Activated naive CD8-positive, alpha-beta T cell treated with anti-CD3 and anti-CD28 coated beads, Interleukin-2, amount 50 U/mL, for 16 hours (primary cell): ENCODE measurements around the gene ATXN3L.
"Not testable (repeated sequence)": the region's sequence is repeated elsewhere in the genome, so short reads cannot be mapped to it uniquely, and the experiment has no call there.

Experiments used
- DNase-seq: peaks from one replicate; pipeline ENCODE4 v3.0.0-alpha.2; 2020; ENCODE audit warnings: low read depth, low spot score

Gene ATXN3L

DNA sequence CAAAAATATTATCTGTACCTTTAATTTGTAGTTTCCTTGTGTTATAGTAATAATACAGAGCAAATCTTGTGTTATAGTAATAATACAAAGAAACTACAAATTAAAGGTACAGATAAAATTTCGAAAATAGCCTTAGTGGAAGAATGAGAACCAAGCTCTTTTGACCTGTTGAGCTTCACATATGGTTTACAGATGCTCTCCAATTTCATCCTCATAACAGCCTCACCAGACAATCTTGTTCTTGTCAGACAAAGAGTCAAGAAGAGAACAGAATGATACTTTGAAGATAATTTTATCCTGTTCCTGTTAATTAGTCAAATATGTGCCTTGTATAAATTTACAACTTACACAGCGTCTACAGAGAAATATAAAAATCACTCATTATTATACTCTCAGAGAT is 12.8 kb downstream of the ATXN3L start:
- no peak for DNase-seq

DNA sequence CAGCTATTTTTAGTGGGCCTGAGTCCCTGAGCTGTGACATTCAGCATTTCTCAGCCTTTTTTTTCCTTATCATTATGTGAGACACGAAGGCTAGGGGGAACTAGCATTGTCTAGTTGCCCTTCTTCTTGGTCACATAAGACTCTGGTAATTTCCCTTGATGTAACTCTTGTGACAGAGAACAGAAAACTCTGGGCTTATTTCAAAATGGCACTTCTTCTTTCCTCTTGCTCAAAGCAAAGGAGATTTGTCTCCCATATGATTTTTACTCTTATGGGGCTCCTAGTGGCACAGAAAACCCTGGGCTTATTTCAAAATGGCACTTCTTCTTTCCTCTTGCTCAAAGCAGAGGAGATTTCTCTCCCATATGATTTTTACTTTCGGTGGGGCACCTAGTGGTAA is 14.7 kb downstream of the ATXN3L start:
- no peak for DNase-seq

DNA sequence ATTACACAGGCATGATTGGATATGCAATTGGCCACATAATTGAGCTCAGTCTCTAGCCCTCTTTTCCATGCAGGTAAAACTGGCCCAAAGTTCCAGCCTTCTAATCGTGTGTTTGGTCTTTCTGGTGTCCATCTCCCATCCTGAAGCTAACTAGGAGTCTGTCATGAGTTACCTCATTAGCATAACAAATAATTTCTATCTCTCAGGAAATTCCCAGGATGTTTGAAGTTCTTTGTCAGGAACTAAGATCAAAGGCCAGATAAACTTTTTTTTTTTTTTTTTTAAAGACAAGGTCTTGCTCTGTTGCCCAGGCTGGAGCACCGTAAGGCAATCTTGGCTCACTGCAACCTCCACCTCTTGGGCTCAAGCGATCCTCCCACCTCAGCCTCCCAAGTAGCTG is 15.8 kb downstream of the ATXN3L start:
- DNase-seq, result no peak

DNA sequence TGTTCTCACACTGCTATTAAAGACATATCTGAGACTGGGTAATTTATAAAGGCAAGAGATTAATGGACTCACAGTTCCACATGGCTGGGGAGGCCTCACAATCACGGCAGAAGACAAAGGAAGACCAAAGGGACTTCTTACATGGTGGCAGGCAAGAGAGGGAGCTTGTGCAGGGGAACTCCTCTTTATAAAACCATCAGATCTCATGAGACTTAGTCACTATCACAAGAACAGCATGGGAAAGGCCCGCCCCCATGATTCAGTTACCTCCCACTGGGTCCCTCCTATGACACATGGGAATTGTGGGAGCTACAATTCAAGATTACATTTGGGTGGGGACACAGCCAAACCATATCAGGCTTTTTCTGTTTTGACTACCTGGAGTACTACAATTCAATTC is 16.6 kb downstream of the ATXN3L start:
- DNase-seq, result not testable (repeated sequence)

DNA sequence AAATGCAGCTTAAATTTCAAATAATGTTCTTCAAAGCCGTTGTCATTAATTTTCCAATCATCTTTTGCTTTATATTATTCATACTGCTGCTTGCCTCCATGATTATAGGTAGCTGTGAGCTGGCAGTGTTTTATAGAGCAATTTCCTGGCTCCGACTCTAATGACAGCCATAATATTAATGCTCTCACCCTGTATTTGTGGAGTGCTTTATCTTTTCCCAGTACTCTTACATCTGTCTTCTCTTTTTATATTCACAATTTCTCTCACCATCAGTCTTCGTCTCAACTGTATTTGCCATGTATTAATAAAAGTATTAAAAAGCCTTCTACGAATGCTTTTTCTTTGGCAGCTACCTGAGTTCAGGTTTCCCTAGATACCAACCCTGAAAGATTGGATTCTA is 21.0 kb downstream of the ATXN3L start:
- no peak for DNase-seq

DNA sequence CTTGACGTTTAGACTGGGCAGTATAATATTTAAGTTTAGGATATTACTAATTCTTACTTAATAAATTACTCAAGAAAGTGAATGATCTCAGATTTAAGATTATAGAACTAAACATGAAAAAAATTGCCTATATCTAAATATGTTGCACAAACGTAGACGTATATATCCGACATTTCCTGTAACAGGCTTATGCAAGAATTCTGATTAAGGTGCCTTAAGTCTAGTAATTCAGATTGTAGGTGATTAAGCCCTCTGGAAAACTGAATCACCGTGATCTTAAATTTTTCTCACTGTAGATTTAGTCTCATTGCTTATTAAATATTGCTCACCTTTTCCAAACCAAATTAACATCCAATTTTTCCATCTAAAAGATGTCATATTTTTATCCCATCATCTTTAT is 24.0 kb downstream of the ATXN3L start:
- DNase-seq, result no peak

DNA sequence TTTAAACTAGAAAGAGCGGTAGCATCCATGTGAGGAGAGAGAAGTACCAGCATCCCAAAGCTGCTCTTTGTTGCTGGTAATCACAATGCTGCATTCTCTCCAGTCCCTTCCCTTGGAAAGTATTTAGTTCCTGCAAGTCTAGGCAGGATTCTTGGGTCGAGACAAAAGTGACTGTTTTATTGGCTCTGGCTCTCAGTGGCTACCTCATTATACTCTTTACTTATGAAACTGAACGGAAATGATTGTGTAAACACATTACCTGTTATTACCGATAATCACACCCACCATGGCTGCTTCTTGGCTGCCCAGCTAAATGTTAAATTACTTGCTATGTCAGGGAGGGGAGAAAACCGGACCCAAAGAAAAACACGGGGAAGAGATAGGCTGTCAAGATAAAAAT is 26.2 kb downstream of the ATXN3L start:
- no peak for DNase-seq

DNA sequence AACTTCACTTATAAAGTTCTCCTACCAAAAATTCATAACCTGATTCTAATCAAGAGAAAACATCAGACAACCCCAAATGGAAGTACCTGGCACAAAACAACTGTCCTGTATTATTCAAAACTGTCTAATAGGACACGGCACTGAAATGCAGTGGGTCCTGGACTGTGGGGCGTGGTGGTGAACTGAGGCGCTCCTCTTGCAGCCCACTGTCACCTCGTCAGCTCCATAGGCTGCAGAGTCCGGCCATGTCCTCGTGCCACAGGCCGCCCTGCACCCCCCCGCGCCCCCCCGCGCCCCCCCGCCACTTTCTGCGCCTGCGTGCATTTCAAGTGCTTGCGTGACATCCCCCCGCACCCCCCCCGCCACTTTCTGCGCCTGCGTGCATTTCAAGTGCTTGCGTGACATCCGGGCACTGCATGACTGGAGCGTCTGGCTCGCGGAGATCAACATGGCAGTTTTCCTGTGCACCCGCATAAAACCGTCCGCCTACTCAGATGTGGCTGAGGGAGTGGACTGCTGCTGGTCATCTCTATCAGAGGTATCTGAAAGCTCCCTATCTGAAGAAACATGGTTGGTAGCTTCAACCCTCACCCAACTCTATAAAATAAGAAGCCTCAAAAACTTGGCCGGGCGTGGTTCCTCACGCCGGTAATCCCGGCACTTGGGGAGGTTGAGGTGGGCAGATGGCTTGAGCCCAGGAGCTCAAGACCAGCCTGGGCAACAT is 28.8 kb downstream of the ATXN3L start:
- DNase-seq, result no peak

DNA sequence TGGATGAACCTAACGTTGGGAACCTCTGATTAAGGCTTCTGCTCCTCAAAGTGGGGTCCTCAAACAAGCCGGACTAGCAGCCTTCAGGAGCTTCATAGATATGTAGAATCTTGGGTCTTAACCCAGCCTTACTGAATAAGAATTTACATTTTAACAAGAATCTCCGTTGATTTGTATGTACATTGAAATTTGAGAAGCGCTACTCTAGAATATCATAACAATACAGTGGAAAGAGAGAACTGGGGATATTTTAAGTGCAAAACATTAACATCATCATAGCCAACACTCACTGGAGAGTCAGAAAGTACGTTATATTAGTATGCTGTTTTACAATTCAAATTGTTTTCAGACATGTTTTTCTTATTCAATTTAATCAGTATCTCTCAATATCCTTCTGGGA is 31.2 kb downstream of the ATXN3L start:
- DNase-seq, result no peak

DNA sequence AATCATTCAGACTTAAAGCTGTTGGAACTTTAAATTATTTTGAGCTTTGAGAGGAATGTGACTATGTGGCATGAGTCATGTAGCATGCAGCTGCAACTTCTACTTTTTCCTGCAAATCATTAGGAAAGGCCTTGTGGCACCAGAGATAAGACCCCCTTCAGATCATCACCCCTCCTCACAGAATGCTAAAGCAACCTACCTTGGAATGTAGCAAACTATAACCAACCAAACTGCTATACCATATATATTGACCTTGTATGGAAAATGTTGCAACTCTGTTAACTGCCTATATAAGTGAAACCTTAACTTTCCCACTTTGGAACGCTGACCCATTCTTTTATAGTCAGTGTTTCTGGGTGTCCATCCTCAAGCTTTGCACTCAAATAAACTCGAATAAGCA is 32.0 kb downstream of the ATXN3L start:
- DNase-seq, result no peak

DNA sequence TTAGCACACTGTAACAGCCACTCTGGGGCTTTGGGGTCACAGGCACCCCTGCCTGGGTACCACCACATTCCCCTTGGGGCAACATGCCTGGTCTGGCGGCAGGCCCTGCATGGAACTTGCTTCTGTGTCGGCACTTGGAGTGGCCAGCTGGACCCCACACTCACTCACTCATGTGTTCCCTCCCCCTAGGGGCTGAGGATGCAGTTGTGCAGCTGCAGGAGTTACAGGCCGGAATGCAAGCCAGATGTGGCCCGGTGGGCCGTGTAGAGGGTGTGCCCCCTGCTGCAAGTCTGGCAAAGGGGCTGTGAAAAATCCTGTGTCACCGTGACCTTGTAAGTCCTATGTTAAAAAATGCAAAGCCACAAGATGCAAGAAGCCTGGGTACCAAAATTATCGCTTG is 34.2 kb downstream of the ATXN3L start:
- DNase-seq, result no peak

DNA sequence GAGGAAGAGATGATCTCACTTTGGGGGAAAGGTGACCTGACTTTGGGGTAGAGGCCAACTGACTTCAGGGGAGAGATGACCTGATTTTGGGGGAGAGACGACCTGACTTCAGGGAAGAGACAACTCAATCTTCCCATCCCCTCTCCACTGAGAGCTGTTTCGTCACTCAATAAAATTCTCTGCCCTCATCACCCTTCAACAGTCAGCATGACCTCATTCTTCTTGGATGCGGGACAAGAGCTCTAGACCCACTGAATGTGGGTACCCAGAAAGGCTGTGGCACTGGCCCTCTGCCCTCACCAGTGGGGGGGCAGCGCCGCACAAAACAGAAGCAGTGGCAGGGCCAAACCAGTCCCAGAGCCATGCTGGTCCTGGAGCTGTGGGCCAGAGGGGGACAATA is 34.6 kb downstream of the ATXN3L start:
- no peak for DNase-seq

DNA sequence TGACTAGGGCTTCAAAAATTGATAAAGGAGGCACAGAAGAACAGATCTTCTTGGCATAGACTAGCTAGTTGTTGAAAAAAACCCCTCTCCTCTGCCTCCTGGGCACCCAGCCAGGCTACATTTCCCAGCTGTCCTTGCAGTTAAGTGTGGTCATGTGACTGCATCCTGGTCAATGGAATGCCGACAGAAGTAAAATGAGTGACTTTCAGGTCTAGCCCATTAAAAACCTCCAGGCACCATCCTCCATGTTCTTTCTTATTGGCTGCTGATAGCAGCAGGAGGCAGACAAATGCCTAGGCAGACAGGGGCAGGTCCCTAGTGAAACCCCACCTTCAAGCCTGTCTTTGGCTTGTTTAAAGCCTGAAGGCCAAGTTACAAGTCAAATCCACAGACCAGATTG is 35.3 kb downstream of the ATXN3L start:
- no peak for DNase-seq

DNA sequence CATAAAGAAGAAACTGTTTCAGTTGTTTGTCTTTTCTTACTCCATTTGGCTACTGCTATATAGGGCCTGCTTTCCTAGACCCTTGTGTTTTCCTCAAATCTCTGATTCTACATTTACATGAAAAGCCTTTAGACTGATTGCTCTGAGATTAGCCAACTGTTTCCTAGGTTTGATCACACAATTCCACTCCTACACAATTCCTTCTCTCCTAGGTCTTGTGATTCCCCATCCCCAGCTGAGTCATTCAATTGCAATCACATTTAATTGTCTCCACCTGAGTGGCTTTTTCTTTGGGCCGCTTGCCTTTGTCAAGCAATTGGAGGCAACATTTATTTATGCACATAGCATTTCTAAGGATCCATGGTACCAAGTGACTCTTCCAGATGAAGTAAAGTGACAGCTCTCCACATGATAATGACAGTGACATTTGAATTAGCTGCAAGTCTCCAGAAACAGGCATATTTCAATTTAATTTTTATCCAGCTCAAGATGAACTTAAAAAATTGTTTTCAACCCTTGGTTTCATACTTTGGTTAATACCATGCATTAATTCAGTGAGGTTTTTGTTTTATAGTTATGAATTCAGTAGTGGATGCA is 35.8 kb downstream of the ATXN3L start:
- no peak for DNase-seq

DNA sequence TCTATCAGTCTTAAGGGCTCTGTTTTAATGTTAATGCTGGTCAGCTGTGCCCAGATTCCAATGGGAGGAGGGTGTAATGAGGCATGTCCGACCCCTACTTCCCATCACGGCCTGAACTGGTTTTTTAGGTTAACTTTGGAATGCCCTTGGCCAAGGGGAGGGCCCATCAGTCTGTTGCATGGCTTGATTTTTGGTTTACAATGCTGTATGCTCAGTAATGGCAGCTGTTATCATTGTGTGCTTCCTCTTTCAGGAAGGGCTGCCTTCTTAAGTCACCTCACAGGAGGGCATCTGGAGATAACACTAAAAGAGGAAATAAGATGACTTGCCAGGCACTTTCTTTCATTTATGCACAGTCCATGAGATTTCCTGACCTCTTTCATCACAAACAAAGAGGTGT is 36.3 kb downstream of the ATXN3L start:
- no peak for DNase-seq

DNA sequence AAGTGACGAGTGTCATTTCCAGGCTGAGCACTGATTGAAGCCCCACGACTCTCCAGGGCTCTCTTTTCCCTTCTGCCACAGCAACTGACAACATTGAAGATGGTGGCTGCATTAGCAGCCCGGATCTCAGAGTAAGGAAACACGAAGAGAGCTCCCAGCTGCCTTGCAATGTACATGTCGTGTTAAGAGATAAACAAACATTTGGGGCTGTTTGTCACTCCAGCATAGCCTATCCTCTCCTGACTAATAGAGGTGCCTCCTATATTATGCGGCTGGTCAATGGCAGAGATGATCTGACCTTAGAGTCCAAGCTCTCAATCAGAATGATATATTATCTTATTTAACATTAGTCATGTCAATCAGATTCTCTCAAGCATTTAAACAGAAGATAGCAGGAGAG is 38.6 kb downstream of the ATXN3L start:
- no peak for DNase-seq

DNA sequence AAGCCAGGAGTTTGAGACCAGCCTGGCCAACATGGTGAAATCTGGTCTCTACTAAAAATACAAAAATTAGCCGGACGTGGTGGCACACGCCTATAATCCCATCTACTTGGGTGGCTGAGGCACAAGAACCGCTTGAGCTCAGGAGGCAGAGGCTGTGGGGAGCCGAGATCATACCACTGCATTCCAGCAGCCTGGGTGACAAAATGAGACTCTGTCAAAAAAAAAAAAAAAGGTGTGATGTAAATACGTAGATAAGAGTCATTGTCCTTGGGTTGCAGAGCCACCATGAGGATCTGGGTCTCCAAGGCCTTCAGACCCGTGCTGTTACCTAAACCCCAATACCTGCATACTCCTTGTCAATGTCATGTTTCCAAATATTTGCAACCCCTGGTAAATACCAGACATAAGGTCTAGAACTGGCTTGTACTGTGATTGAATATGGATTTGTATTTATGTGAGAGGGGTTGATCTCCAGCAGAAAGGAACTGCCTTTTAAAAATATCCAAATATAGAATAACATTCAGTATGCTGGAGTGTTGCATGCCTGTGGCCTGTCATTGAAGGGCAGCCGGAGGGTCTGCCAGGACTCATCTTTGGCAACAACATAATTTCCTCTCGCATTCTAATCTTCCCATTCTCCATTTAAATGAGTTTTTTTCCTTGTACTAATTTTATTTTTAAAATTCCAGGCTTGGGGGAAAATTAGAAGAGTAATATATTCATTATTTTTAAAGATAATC is 40.4 kb downstream of the ATXN3L start:
- no peak for DNase-seq

DNA sequence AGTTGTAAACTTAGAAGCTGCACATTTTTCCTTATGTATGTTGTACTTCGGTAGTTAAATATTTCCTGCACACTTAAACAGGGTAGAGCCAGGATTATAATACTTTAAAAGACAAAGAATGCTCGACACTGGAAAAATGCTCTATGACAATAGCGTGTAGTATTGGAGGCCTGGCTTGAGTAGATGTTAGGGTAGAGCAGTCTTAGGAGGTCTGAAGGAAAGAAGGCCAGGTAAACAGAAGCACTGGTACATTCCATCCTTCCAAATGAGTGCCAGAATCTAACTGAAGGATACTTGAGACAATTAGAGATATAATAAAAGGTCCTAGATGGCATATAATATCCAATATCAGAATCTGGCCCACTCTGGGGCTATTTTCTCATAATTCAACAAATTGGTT is 42.3 kb downstream of the ATXN3L start:
- DNase-seq, result no peak

DNA sequence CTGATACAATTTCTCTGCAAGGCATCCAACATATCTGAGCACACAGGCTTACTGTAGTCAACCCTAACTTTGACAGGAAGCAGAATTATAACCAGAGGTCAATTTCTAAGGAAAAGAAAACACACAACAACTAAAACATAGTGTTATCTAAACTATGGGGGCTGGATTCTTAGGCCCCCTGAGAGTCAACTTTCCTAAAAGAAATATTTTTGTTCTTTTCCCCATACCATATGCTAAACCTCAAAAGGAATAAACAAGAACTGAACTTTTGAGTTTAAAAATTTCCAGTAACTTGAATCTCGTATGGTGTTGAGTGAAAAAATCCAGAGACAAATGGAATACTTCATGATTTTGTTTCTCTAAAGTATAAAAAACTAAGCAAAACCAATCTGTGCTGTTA is 42.9 kb downstream of the ATXN3L start:
- no peak for DNase-seq

DNA sequence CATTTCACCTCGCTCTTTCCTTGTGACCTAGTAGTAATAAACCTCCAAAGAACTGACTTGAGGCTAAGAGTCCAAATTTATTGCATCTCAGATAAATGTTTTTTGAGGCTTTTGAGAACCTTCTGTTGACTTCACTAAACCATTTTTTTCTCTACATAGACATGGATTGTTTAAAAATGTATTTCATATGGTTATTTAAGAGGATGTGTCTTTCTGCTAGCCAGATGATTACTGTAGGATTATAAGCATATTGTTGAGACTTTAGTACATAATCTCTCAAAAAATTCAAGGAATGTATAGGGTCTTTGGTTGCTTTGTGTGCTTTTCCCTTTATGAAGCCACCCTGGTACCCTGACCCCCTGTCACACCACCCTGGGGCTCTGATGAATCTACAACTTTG is 44.8 kb downstream of the ATXN3L start:
- DNase-seq, result no peak

DNA sequence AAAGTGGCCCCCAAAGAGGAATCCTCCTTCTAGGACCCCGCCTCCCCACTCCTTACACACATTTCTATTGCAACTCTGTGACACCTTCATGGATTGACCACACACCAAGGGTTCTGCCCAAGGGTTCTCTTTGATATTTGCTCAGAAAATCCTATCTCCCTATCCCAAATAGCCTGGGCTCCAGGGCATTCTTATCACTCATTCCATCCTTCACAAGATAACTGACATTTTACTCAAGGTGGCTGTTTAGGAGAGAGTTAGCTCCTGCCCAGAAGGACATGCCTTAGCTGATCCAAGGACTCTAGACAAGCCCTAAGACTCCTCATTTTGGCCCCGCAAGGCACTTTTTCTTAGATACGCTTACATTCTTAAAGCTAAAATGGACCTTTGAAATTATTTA is 47.4 kb downstream of the ATXN3L start:
- DNase-seq, result no peak

DNA sequence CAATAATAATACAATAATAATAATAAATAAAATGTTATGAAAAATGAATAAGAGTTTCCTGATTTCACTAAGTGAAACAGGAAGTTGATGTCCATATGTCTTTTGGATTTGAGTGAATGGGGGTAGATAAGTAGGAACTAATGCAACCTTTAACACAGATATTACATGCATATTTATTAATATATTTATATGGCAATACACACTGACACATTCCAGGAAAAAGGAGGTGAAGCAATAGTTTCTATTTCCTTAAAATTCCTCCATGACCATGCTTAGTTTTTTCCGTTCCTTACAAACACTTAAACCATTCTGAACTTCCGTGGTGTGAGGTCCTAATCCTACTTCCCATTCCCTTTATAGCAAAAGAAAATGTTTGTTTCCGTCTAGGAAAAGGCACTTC is 48.3 kb downstream of the ATXN3L start:
- DNase-seq, result no peak

DNA sequence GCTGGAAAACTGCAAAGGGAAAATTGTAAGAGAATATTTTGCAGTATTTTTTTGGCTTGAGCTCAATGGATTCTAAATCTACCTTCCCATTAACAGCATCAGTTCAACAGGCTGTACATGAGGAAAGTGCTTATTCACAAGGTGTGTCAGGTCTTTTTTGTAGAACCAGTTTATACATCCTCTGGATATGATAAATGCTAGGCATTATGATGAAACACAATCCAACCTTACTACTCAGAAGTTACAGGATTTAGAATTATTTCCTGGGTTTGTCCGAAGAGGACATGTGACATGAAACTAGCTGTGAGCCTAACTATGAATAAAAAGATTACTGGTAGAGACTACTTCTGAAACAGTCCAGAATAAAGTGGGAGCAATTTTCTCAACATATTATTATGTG is 49.5 kb downstream of the ATXN3L start:
- no peak for DNase-seq
